VCaP (cell line): ENCODE measurements around the gene LDB2.

Source experiments
- H3K27ac ChIP-seq: fragments of 450-650 bp; 2 replicates; pipeline ENCODE4 v1.5.1; 2017
- CTCF ChIP-seq: fragments of 450-650 bp; conservative IDR thresholded peaks from 2 replicates; pipeline ENCODE4 v1.5.1; 2017; ENCODE audit warnings: mild to moderate bottlenecking, moderate library complexity

The LDB2 gene

GRCh38 chr4:16757080-16757521 lies 141.3 kb downstream of the LDB2 start:
- TF ChIP-seq CTCF, result no peak
- H3K27ac ChIP-seq, result no peak overlapping the region

- H3K27ac ChIP-seq, result no peak overlapping the region
- no peak for TF ChIP-seq CTCF
Measured at GRCh38 chr4:16754104-16754503, 144.3 kb downstream of the LDB2 start.

- TF ChIP-seq CTCF, result peak; percentile 16; the same call in 1 of the 2 replicates
- H3K27ac ChIP-seq, result no peak overlapping the region
Measured at GRCh38 chr4:16752150-16752549, 146.3 kb downstream of the LDB2 start.

- TF ChIP-seq CTCF, result no peak
- no peak overlapping the region for H3K27ac ChIP-seq
Measured at GRCh38 chr4:16750882-16751642, 147.4 kb downstream of the LDB2 start.

GRCh38 chr4:16750216-16750615 lies 148.2 kb downstream of the LDB2 start:
- no peak for TF ChIP-seq CTCF

GRCh38 chr4:16745887-16746286 lies 152.6 kb downstream of the LDB2 start:
- H3K27ac ChIP-seq, result no peak overlapping the region
- TF ChIP-seq CTCF, result no peak

More at GRCh38 chr4:16750216-16750615, 148.2 kb downstream of the LDB2 start:
- H3K27ac ChIP-seq, result no peak overlapping the region

- TF ChIP-seq CTCF, result no peak
Measured at GRCh38 chr4:16745009-16745635, 153.3 kb downstream of the LDB2 start.

More at GRCh38 chr4:16745009-16745635, 153.3 kb downstream of the LDB2 start:
- no peak overlapping the region for H3K27ac ChIP-seq
